Heart right ventricle (tissue), 16 donors: ENCODE measurements around the gene CPXM2. TPM values are rescaled to one million over a fixed set of nuclear protein-coding genes. Genes with fewer than 3 reads are reported as not detected.

Experiments
- ATAC-seq, 8 donors: fragments of 200-7000 bp; cut with Tn5 transposase; one replicate each; pipeline ENCODE4 v1.9.1; 2020; ENCODE audit warnings: mild to moderate bottlenecking in 8 of 8, moderate library complexity in 8 of 8, moderate number of reproducible peaks in 1 of 8
- DNase-seq, 2 donors: peaks; one replicate each; pipeline ENCODE4 v3.0.0-alpha.2; 2020
- H3K27ac ChIP-seq, 10 donors: fragments of 200-600 bp; sonication (generic) in 2 of 10; one replicate each; pipeline versions ENCODE4 v1.5.0 to v1.8.0; 2020 to 2022; ENCODE audit warnings: mild to moderate bottlenecking in 3 of 10
- H3K27me3 ChIP-seq, 7 donors: fragments of 200-600 bp; one replicate each; pipeline ENCODE4 v1.8.0; 2021 to 2022; ENCODE audit warnings: mild to moderate bottlenecking in 2 of 7
- H3K36me3 ChIP-seq, 9 donors: fragments of 200-600 bp; sonication (generic) in 1 of 9; one replicate each; pipeline versions ENCODE4 v1.5.0 to v1.8.0; 2020 to 2022; ENCODE audit warnings: mild to moderate bottlenecking in 2 of 9
- H3K4me1 ChIP-seq, 9 donors: fragments of 200-600 bp; sonication (generic) in 1 of 9; one replicate each; pipeline versions ENCODE4 v1.5.0 to v1.8.0; 2020 to 2022; ENCODE audit warnings: mild to moderate bottlenecking in 4 of 9
- H3K4me3 ChIP-seq, 10 donors: fragments of 200-600 bp; sonication (generic) in 2 of 10; one replicate each; pipeline versions ENCODE4 v1.5.0 to v1.8.0; 2020 to 2022; ENCODE audit warnings: mild to moderate bottlenecking in 7 of 10, moderate library complexity in 2 of 10
- H3K9me3 ChIP-seq, 11 donors: fragments of 200-600 bp in 10 of 11; sonication (generic) in 2 of 11; one replicate each; pipeline versions ENCODE4 v1.5.0 to v1.8.0; 2013 to 2022; ENCODE audit warnings: mild to moderate bottlenecking in 2 of 11, control low read depth in 1 of 11, moderate library complexity in 1 of 11
- CTCF ChIP-seq, 9 donors: fragments of 200-600 bp; sonication (generic) in 2 of 9; IDR thresholded peaks; one replicate each; pipeline versions ENCODE4 v1.5.0 to v1.8.0; 2021 to 2022; ENCODE audit warnings: antibody characterized with exemption in 9 of 9, mild to moderate bottlenecking in 5 of 9, moderate library complexity in 1 of 9
- WGBS, 2 donors: extraction: QIAGEN DNeasy Blood & Tissue Kit; methylation state at CpG; one replicate each; pipeline ENCODE4 v1.1.7; 2013; ENCODE audit warnings: inconsistent platforms in 1 of 2; 5-methylcytosine and 5-hydroxymethylcytosine counted together
- intact Hi-C, 10 donors: fragments of 100-400 bp; cut with DNase I; formaldehyde crosslinking; loops; one replicate each; pipeline versions ENCODE4 v1.11.1 to v1.14.2; 2022
- polyA plus RNA-seq, 2 donors: library from polyadenylated mRNA; stranded (reverse); fragments of 200-250 nt; gene quantifications; one replicate each; pipeline ENCODE4 v1.2.3, GENCODE V29; 2013
- total RNA-seq, 10 donors: library from RNA; stranded (reverse); fragmentation: NEBNext Ultra II Directional in 3 of 10; extraction: Animal tissue kit (Norgen Biotek cat#: 25700) in 3 of 10; gene quantifications; one replicate each; pipeline versions ENCODE4 v1.2.1 to v1.2.4, GENCODE V29; 2021 to 2023
- donor health status: Arrhythmogenic right ventricular cardiomyopathy.
- donor health status: ischemic (EF 13 %, LVEDD 7.1; RV severe dilation, severe dysfunction).
- donor health status: healthy with polysubstance abuse.
- donor health status: DM: no; HTN: yes; CAD: no.
- donor health status: DM: no; HTN: no; CAD: no.
- donor health status: ischemic (EF 25% LVEDD 6.9; RV normal size, moderate dysfunction).
- donor health status: ischemic (EF 25% LVEDD 5.7; RV mildly dilated, moderate dysfunction).
- donor health status: healthy.
- donor health status: DM: yes; HTN: yes; CAD: no.
- donor health status: Ischemic cardiomyopathy.
- donor health status: ischemic (EF 35%, LVEDD 5.7; RV mildly dilated, moderate dysfunction).
- donor health status: nonischemic (EF 11% LVEDD 7.7; RV severe dilation, severe dysfunction).
- donor health status: DM: yes; HTN: yes; CAD: no.
- donor health status: PGD.
- donor health status: ischemic (EF 29% LVEDD 5.4; RV normal size, mild dysfunction).
- donor health status: nonischemic (EF 23%, LVEDD 6.1; RV moderate dilation, normal function).

The CPXM2 gene
- total and polyA plus RNA-seq, 12 donors = 2.0 to 9.8 (median 3.8) TPM

GRCh38 chr10:123909866-123910265 lies 18.3 kb upstream of the CPXM2 start:
- no peak for ATAC-seq
- 92 to 94% methylated on average over 8 of the region's 8 CpGs for WGBS, 2 donors
- H3K9me3 ChIP-seq = no peaks in the 10 kb centered on the region

DNA sequence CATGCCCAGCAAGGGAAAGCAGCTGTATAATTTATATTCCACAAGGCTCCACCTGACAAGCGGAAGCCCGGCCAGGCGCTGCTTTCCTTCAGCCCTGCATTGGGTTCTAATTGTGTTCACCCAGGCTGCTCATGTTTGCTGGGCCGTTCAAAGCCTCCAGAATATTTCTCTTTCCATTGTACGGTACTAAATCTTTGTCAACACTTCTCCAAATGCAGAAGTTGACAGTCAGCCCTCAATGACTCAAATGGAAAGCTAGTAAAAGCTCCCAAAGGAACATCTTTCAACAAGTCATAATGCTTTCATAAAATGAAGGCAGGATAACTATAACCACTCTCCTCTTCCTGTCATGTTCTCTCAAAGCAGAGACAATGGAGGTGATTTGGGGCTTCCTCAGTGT lies 17.8 kb upstream of the CPXM2 start:
- DNase-seq = no peak
- peaks cover 0 to 65% (median 33%) of the 10 kb centered on the region in 7 donors for H3K27me3 ChIP-seq
- WGBS, 2 donors = 75 to 78% methylated on average over 5 of the region's 5 CpGs
- H3K4me1 ChIP-seq = peaks cover 0 to 11% (median 0%) of the 10 kb centered on the region in 9 donors
- H3K27ac ChIP-seq = no peak overlapping the region
- intact Hi-C loops = no loop called here
- H3K4me3 ChIP-seq = no peak overlapping the region
- no peak for ATAC-seq
- H3K9me3 ChIP-seq = no peaks in the 10 kb centered on the region
- no peaks in the 10 kb centered on the region for H3K36me3 ChIP-seq
- TF ChIP-seq CTCF (IDR thresholded peaks at IDR 0.05) = no peak

More at GRCh38 chr10:123909866-123910265, 18.3 kb upstream of the CPXM2 start:
- DNase-seq = no peak
- H3K4me3 ChIP-seq = no peak overlapping the region
- intact Hi-C loops = no loop called here
- H3K27ac ChIP-seq = no peak overlapping the region
- H3K27me3 ChIP-seq = peaks cover 0 to 61% (median 33%) of the 10 kb centered on the region in 7 donors
- no peaks in the 10 kb centered on the region for H3K36me3 ChIP-seq
- H3K4me1 ChIP-seq = peaks cover 0 to 15% (median 0%) of the 10 kb centered on the region in 9 donors
- no peak for TF ChIP-seq CTCF (IDR thresholded peaks at IDR 0.05)

GRCh38 chr10:123908379-123908778 lies 16.8 kb upstream of the CPXM2 start:
- no peak for TF ChIP-seq CTCF (IDR thresholded peaks at IDR 0.05)
- no peaks in the 10 kb centered on the region for H3K36me3 ChIP-seq
- peaks cover 0 to 4% (median 0%) of the 10 kb centered on the region in 9 donors for H3K4me1 ChIP-seq
- no peaks in the 10 kb centered on the region for H3K9me3 ChIP-seq
- WGBS, 2 donors = 80 to 82% methylated on average over 4 of the region's 4 CpGs
- DNase-seq (no peak), ATAC-seq (no peak)
- peaks cover 0 to 67% (median 29%) of the 10 kb centered on the region in 7 donors for H3K27me3 ChIP-seq
- H3K27ac ChIP-seq = no peak overlapping the region
- no peak overlapping the region for H3K4me3 ChIP-seq
- intact Hi-C loops = no loop called here

DNA sequence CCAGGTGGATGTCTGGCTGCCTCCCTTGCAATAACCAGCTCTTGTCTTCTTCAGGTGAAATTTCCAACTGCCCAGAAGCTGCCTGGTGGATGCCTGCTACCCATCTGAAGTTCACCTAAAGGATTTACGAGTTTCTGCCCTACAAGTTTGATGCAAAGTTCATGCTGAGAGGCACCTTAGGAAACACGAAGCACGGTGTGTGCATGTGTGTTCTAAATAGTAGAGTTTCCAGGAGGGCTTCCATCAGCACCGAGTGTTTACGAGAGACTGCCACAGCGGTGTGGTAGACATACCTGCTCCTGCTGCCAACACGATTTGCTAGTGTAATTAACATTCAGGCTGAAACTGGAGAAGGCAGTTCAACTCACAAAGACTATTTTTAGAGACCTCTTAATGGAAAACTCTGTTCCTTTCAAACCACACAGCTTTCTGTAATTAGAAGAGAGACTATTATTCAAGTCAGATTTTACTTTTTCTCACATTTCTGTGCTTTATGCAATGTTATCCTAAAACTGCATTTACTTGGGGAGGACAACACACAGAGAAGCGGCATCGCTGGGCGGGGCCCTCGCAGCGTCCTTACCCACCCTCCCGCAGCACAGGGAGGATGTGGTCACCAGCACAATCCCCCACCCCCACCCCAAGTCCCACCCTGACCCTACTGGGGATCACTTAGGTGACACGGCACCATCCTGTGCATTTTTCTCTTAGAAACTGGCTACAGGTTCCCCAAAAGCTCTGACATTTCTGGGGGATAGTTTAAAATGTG lies 15.5 kb upstream of the CPXM2 start:
- Histone ChIP-seq H3K4me3 (no peak overlapping the region), H3K9me3 (no peaks in the 10 kb centered on the region), H3K36me3 (no peaks in the 10 kb centered on the region), H3K4me1 (no peaks in the 10 kb centered on the region), H3K27ac (no peak overlapping the region), H3K27me3 (peaks cover 0 to 66% (median 28%) of the 10 kb centered on the region in 7 donors)
- 56 to 57% methylated on average over 14 of the region's 14 CpGs for WGBS, 2 donors
- no peak for TF ChIP-seq CTCF (IDR thresholded peaks at IDR 0.05)
- intact Hi-C loops = no loop called here
- DNase-seq (no peak), ATAC-seq (no peak)
